Neuronal stem cell (in vitro differentiated cells): ENCODE measurements around the gene GPX7.

Experiments
- DNase-seq: peaks from one replicate; pipeline ENCODE4 v3.0.0-alpha.2; 2013; ENCODE audit warnings: low spot score
- H2AFZ ChIP-seq: one replicate; pipeline ENCODE4 v1.6.1; 2013; ENCODE audit warnings: mild to moderate bottlenecking, low read length, inconsistent platforms
- H2AK5ac ChIP-seq: 2 replicates; pipeline ENCODE4 v1.6.1; 2013; ENCODE audit warnings: low read depth, mild to moderate bottlenecking, inconsistent platforms, low read length, moderate library complexity, mixed read lengths
- H2BK120ac ChIP-seq: 2 replicates; pipeline ENCODE4 v1.6.1; 2013; ENCODE audit warnings: low read depth, mild to moderate bottlenecking, inconsistent platforms, low read length, moderate library complexity, mixed read lengths
- H2BK12ac ChIP-seq: one replicate; pipeline ENCODE4 v1.6.1; 2013; ENCODE audit warnings: low read length, inconsistent platforms
- H2BK15ac ChIP-seq: 2 replicates; pipeline ENCODE4 v1.6.1; 2013; ENCODE audit warnings: mild to moderate bottlenecking, low read length, inconsistent platforms, mixed read lengths
- H2BK5ac ChIP-seq: one replicate; pipeline ENCODE4 v1.6.1; 2013; ENCODE audit warnings: inconsistent platforms, mild to moderate bottlenecking, low read length, moderate library complexity
- H3K14ac ChIP-seq: one replicate; pipeline ENCODE4 v1.6.1; 2013; ENCODE audit warnings: low read length, inconsistent platforms
- H3K18ac ChIP-seq: 2 replicates; pipeline ENCODE4 v1.6.1; 2013; ENCODE audit warnings: low read length, inconsistent platforms
- H3K23ac ChIP-seq: 2 replicates; pipeline ENCODE4 v1.6.1; 2013; ENCODE audit warnings: low read depth, mild to moderate bottlenecking, mixed read lengths, low read length, inconsistent platforms; ENCODE audit not compliant: poor library complexity
- H3K27ac ChIP-seq: replicated peaks from 3 replicates; pipeline ENCODE4 v1.5.1; 2013; ENCODE audit warnings: low read length, inconsistent platforms
- H3K27me3 ChIP-seq, 3 experiments: 2 replicates each; pipeline ENCODE4 v1.6.1; 2013; ENCODE audit warnings: low read length in 3 of 3, mild to moderate bottlenecking in 2 of 3, inconsistent platforms in 1 of 3, low read depth in 1 of 3, mixed read lengths in 1 of 3, moderate library complexity in 1 of 3; ENCODE audit not compliant: control insufficient read depth in 3 of 3, insufficient read depth in 3 of 3
- H3K36me3 ChIP-seq, 2 donors: replicated peaks in 1 of 2; 2 replicates each; pipeline ENCODE4 v1.6.1; 2013; ENCODE audit warnings: low read length in 2 of 2; ENCODE audit not compliant: control insufficient read depth in 2 of 2, insufficient read depth in 2 of 2
- H3K4ac ChIP-seq: 2 replicates; pipeline ENCODE4 v1.6.1; 2013; ENCODE audit warnings: inconsistent platforms, mild to moderate bottlenecking, low read length, moderate library complexity
- H3K4me1 ChIP-seq, 2 donors: 1 replicate in 1 of 2; 2 replicates in 1 of 2; pipeline ENCODE4 v1.6.1; 2013; ENCODE audit warnings: low read length in 2 of 2, low read depth in 1 of 2; ENCODE audit not compliant: control insufficient read depth in 2 of 2, insufficient read depth in 1 of 2
- H3K4me2 ChIP-seq: one replicate; pipeline ENCODE4 v1.6.1; 2013; ENCODE audit warnings: mild to moderate bottlenecking, low read length, inconsistent platforms; ENCODE audit not compliant: insufficient read depth, poor library complexity, severe bottlenecking
- H3K4me3 ChIP-seq, 2 donors: 2 replicates each; pipeline ENCODE4 v1.5.1; 2013; ENCODE audit warnings: low read length in 2 of 2, mild to moderate bottlenecking in 2 of 2, inconsistent platforms in 1 of 2, moderate library complexity in 1 of 2
- H3K79me1 ChIP-seq: one replicate; pipeline ENCODE4 v1.6.1; 2013; ENCODE audit warnings: low read depth, mild to moderate bottlenecking, inconsistent platforms, low read length, moderate library complexity
- H3K9ac ChIP-seq: one replicate; pipeline ENCODE4 v1.6.1; 2013; ENCODE audit warnings: mild to moderate bottlenecking, low read depth, low read length, inconsistent platforms; ENCODE audit not compliant: poor library complexity
- H3K9me3 ChIP-seq, 2 donors: replicated peaks in 1 of 2; 2 replicates each; pipeline versions ENCODE3 to v1.6.1; 2013; ENCODE audit warnings: low read length in 2 of 2, mild to moderate bottlenecking in 2 of 2, inconsistent platforms in 1 of 2, low read depth in 1 of 2, mixed read lengths in 1 of 2, moderate library complexity in 1 of 2; ENCODE audit not compliant: control insufficient read depth in 2 of 2, insufficient read depth in 1 of 2
- H4K8ac ChIP-seq: one replicate; pipeline ENCODE4 v1.6.1; 2013; ENCODE audit warnings: low read depth, mild to moderate bottlenecking, inconsistent platforms, low read length, moderate library complexity
- H4K91ac ChIP-seq: one replicate; pipeline ENCODE4 v1.6.1; 2013; ENCODE audit warnings: low read length, low read depth, mild to moderate bottlenecking, inconsistent platforms; ENCODE audit not compliant: poor library complexity
- WGBS, 2 donors: extraction: QIAGEN DNeasy Blood & Tissue Kit; methylation state at CpG; one replicate each; pipeline ENCODE4 v1.1.7; 2013; ENCODE audit warnings: missing lambda C conversion rate in 2 of 2, mixed read lengths in 1 of 2; ENCODE audit not compliant: insufficient read length in 2 of 2, insufficient replicate concordance in 1 of 2; ENCODE audit errors: extremely low coverage in 2 of 2; 5-methylcytosine and 5-hydroxymethylcytosine counted together

Gene GPX7

GRCh38 chr1:52614671-52615070, 12.5 kb downstream of the GPX7 start:
- Histone ChIP-seq H3K18ac (no peak overlapping the region), H3K23ac (no peak overlapping the region), H3K14ac (no peak overlapping the region), H2BK120ac (no peak overlapping the region), H3K27ac (no peak overlapping the region), H3K4ac (no peak overlapping the region), H4K91ac (no peak overlapping the region), H3K4me2 (no peak overlapping the region), H2AFZ (no peak overlapping the region), H4K8ac (no peak overlapping the region), H2BK5ac (no peak overlapping the region), H3K9ac (no peak overlapping the region), H3K27me3 (no peaks in the 10 kb centered on the region), H3K36me3 (no peaks in the 10 kb centered on the region), H2AK5ac (no peak overlapping the region), H3K79me1 (no peaks in the 10 kb centered on the region), H2BK15ac (no peak overlapping the region), H2BK12ac (no peak overlapping the region), H3K4me3 (no peak overlapping the region), H3K4me1 (peaks cover 3 to 4% of the 10 kb centered on the region in 2 donors), H3K9me3 (no peaks in the 10 kb centered on the region)
- no peak for DNase-seq
- WGBS, 2 donors: no CpG with 5 or more reads among the region's 5 CpGs

DNA sequence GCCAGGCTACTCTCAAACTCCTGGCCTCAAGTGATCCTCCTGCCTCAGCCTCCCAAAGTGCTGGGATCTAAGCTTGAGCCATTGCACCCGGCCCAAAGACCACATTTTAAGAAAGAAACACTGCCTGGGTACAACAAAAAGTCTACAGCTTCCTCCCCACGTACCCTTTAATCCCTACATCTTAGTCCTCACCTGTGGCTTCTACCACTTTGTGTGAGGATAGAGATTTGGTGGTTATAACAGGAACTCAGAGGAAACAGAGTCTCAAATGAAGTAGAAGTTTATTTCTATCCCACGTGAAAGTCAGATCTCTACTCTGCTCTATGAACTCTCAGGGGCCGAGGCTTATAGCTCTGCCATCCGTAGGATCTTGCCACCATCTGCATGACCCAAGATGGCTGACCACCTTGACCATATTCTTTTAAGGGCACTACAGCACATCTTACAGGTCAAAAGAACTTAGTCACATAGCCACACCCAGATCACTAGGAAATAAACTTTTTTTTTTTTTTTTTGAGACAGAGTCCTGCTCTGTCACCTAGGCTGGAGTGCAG, 13.4 kb downstream of the GPX7 start:
- Histone ChIP-seq H3K18ac (no peak overlapping the region), H4K91ac (no peak overlapping the region), H3K79me1 (no peaks in the 10 kb centered on the region), H3K4me1 (peaks cover 3 to 4% of the 10 kb centered on the region in 2 donors), H3K23ac (no peak overlapping the region), H3K9ac (no peak overlapping the region), H4K8ac (no peak overlapping the region), H3K14ac (no peak overlapping the region), H2BK15ac (no peak overlapping the region), H3K27ac (no peak overlapping the region), H2AFZ (no peak overlapping the region), H3K4me3 (no peak overlapping the region), H2AK5ac (no peak overlapping the region), H2BK120ac (no peak overlapping the region), H3K9me3 (no peaks in the 10 kb centered on the region), H3K4me2 (no peak overlapping the region), H2BK5ac (no peak overlapping the region), H3K36me3 (no peaks in the 10 kb centered on the region), H2BK12ac (no peak overlapping the region), H3K27me3 (no peaks in the 10 kb centered on the region), H3K4ac (no peak overlapping the region)
- DNase-seq: no peak
- WGBS, 2 donors: no CpG with 5 or more reads among the region's 5 CpGs

DNA sequence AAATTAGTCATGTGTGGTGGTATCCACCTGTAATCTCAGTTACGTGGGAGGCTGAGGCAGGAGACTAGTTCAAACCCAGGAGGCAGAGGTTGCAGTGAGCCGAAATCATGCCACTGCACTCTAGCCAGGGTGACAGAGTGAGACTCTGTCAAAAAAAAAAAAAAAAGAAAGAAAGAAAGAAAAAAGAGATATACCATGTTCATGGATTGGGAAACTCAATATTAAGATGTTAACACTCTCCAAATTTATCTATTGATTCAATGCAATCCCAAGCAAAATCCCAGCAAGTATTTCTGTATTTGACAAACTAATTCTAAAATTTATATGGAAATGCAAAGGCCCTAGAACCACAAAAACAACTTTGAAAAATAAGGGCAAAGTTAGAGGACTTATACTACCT, 19.8 kb downstream of the GPX7 start:
- peaks cover 0 to 4% of the 10 kb centered on the region in 2 donors for H3K9me3 ChIP-seq
- H2AFZ ChIP-seq: no peak overlapping the region
- H3K4me3 ChIP-seq: no peak overlapping the region
- H3K27me3 ChIP-seq: no peaks in the 10 kb centered on the region
- H3K27ac ChIP-seq: no peak overlapping the region
- H3K18ac ChIP-seq: no peak overlapping the region
- H3K4me2 ChIP-seq: no peak overlapping the region
- H3K14ac ChIP-seq: no peak overlapping the region
- H3K4me1 ChIP-seq: no peaks in the 10 kb centered on the region
- H3K9ac ChIP-seq: no peak overlapping the region
- no peaks in the 10 kb centered on the region for H3K36me3 ChIP-seq
- H4K8ac ChIP-seq: no peak overlapping the region
- no peaks in the 10 kb centered on the region for H3K79me1 ChIP-seq
- H3K23ac ChIP-seq: no peak overlapping the region
- no peak overlapping the region for H3K4ac ChIP-seq
- H2BK120ac ChIP-seq: no peak overlapping the region
- H2AK5ac ChIP-seq: no peak overlapping the region
- H2BK12ac ChIP-seq: no peak overlapping the region
- no peak for DNase-seq
- no peak overlapping the region for H4K91ac ChIP-seq
- WGBS, 2 donors: no CpG with 5 or more reads among the region's 2 CpGs
- no peak overlapping the region for H2BK5ac ChIP-seq
- no peak overlapping the region for H2BK15ac ChIP-seq

DNA sequence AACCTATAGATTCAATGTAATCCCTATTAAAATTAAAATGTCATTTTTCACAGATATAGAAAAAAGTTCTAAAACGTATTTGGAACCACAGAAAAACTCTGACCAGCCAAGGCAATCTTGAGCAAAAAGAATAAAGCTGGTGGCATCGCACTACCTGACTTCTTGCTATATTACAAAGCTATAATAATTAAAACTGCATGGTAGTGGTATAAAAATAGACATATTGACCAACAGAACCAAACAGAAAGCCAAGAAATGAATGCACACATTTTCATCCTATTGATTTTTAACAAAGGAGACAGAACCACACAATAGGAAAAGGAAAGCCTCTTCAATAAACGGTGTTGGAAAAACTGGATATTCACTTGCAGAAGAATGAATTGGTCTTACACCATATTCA, 21.6 kb downstream of the GPX7 start:
- H2AFZ ChIP-seq: no peak overlapping the region
- no peak overlapping the region for H2BK15ac ChIP-seq
- no peaks in the 10 kb centered on the region for H3K36me3 ChIP-seq
- no peak overlapping the region for H3K23ac ChIP-seq
- no peak overlapping the region for H2AK5ac ChIP-seq
- no peak overlapping the region for H3K27ac ChIP-seq
- no peaks in the 10 kb centered on the region for H3K79me1 ChIP-seq
- H3K18ac ChIP-seq: no peak overlapping the region
- H3K9ac ChIP-seq: no peak overlapping the region
- peaks cover 0 to 9% of the 10 kb centered on the region in 2 donors for H3K4me1 ChIP-seq
- H2BK12ac ChIP-seq: no peak overlapping the region
- DNase-seq: no peak
- no peaks in the 10 kb centered on the region for H3K27me3 ChIP-seq
- no peak overlapping the region for H3K4me2 ChIP-seq
- no peak overlapping the region for H2BK120ac ChIP-seq
- H2BK5ac ChIP-seq: no peak overlapping the region
- WGBS, 2 donors: no CpG with 5 or more reads among the region's 3 CpGs
- no peak overlapping the region for H4K91ac ChIP-seq
- no peak overlapping the region for H3K14ac ChIP-seq
- H3K9me3 ChIP-seq: peaks cover 0 to 4% of the 10 kb centered on the region in 2 donors
- H3K4ac ChIP-seq: no peak overlapping the region
- no peak overlapping the region for H4K8ac ChIP-seq
- H3K4me3 ChIP-seq: no peak overlapping the region
